ENCODE measurements around the gene PTGDR2.

Gene PTGDR2

DNA sequence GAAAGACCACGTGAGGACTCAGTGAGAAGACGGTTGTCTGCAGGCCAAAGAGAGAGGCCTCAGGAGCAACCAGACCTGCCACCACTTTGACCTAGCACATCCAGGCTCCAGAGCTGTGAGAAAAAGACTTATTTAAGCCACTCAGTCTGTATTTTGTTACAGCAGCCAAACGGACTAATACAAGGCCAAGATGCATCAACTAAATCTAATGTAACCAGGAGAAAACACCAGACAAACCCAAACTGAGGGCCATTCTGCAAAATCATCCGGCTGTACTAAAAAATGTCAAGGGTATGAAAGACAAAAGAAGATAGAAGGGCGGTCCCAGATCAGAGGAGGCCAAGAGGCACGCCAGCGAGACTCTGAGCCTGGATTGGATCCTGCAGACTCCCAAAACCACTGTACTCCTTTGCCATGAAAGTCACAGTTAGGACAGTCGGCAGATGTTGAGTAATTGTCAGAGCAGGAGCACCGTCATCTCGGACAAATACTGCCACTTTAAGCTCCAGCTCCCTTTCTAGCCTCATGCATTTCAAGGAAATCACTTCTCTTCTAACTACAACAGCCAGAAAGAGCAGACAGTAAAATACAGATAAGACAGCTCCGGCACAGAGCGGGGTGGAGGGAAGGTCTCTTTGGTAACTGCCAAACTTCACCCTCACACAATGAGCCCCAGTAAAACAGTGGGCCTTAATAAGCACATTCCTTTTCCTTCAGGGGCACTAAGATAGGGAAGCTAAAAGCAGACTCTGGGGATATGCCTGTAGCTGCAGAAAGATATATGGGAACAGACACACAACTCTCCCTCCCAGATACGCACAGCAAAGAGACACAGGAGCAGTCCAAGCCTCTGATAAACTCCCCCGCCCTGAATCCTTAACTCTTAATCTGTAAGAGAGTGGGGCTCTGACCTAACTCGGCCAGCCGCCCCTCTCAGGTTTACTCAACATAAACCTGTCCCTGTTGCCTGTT, 8.1 kb upstream of the PTGDR2 start:
- Histone ChIP-seq H3K36me3 (no peaks in the 10 kb centered on the region), H3K4me3 (ENCODE audit: low read depth, low read length) (no peak overlapping the region), H3K27me3 (no peaks in the 10 kb centered on the region), H3K4me1 (no peaks in the 10 kb centered on the region), H3K9me3 (no peaks in the 10 kb centered on the region)
- TF ChIP-seq, protein P1, sequence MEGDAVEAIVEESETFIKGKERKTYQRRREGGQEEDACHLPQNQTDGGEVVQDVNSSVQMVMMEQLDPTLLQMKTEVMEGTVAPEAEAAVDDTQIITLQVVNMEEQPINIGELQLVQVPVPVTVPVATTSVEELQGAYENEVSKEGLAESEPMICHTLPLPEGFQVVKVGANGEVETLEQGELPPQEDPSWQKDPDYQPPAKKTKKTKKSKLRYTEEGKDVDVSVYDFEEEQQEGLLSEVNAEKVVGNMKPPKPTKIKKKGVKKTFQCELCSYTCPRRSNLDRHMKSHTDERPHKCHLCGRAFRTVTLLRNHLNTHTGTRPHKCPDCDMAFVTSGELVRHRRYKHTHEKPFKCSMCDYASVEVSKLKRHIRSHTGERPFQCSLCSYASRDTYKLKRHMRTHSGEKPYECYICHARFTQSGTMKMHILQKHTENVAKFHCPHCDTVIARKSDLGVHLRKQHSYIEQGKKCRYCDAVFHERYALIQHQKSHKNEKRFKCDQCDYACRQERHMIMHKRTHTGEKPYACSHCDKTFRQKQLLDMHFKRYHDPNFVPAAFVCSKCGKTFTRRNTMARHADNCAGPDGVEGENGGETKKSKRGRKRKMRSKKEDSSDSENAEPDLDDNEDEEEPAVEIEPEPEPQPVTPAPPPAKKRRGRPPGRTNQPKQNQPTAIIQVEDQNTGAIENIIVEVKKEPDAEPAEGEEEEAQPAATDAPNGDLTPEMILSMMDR (IDR thresholded peaks at IDR 0.05; ENCODE audit: low read depth, low read length) = no peak
- no peak for DNase-seq

DNA sequence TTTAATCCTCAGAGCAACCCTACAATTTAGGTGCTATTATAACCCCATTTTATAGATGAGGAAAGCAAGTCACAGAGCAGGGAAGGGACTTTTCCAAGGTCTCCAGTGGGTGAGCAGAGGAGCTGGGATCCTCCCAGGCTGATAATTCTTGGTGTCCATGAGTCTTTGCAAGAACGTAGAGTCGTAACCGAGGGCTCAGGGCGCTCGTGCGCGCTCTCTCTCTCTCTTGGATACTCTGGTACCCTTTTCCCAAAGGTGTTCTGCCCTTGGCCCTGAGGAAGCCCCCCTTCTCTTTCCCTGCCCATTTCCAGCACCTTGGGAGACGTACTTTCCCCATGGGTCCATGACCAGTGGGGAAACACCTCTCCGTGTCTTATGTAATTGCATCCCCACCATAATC, 6.4 kb upstream of the PTGDR2 start:
- TF ChIP-seq, protein P1 (IDR thresholded peaks at IDR 0.05; ENCODE audit: low read depth, low read length) = no peak

DNA sequence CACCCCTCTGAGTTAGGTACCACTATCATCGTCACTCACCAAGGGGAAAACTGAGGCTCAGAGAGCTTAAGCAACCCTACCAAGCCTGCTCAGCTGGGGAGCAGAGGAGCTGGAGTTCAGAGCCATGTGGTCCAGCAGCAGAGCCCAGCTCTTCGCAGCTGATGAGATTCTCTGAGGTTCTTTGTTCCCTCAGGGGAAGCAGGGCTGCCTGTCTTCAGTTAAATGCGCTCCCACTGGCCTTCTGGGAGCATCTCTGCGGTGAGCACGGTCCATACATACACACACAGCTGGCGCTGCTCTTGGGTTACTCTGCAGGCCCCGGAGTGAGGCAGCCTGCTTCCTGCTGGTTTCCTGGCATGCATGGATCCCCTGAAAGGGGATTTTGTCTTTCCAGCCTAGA, 5.2 kb upstream of the PTGDR2 start:
- no peaks in the 10 kb centered on the region for H3K9me3 ChIP-seq
- TF ChIP-seq, protein P1 (IDR thresholded peaks at IDR 0.05; ENCODE audit: low read depth, low read length) = no peak
- no peaks in the 10 kb centered on the region for H3K4me1 ChIP-seq
- H3K27me3 ChIP-seq = no peaks in the 10 kb centered on the region
- H3K4me3 ChIP-seq (ENCODE audit: low read depth, low read length) = no peak overlapping the region
- no peaks in the 10 kb centered on the region for H3K36me3 ChIP-seq
- DNase-seq = no peak

More for the DNA sequence above, 6.4 kb upstream of the PTGDR2 start:
- no peaks in the 10 kb centered on the region for H3K9me3 ChIP-seq
- no peak for DNase-seq
- no peak overlapping the region for H3K4me3 ChIP-seq (ENCODE audit: low read depth, low read length)
- no peaks in the 10 kb centered on the region for H3K4me1 ChIP-seq
- no peaks in the 10 kb centered on the region for H3K36me3 ChIP-seq
- H3K27me3 ChIP-seq = no peaks in the 10 kb centered on the region

DNA sequence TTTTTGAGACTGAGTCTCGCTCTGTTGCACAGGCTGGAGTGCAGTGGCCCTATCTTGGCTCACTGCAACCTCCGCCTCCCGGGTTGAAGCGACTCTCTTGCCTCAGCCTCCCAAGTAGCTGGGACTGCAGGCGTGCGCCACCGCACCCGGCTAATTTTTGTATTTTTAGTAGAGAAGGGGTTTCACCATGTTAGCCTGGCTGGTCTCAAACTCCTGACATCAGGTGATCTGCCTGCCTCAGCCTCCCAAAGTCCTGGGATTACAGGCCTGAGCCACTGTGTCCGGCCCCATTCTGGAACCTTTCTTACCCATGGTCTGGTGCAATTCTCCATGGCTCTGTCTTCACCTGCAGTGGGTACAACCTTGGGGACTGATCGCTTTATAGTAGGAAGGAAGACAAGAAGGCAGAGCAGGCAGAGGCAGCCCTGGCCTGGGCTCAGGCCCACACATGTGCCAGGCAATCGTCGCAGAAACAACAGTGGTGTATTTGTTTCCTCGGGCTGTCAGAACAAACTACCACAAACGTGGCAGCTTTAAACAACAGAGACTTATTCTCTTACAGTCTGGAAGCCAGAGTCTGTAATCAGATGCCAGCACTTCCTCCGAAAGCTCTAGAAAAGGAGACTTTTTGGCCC, 4.0 kb upstream of the PTGDR2 start:
- H3K4me1 ChIP-seq = no peaks in the 10 kb centered on the region
- H3K4me3 ChIP-seq (ENCODE audit: low read depth, low read length) = no peak overlapping the region
- DNase-seq = no peak

DNA sequence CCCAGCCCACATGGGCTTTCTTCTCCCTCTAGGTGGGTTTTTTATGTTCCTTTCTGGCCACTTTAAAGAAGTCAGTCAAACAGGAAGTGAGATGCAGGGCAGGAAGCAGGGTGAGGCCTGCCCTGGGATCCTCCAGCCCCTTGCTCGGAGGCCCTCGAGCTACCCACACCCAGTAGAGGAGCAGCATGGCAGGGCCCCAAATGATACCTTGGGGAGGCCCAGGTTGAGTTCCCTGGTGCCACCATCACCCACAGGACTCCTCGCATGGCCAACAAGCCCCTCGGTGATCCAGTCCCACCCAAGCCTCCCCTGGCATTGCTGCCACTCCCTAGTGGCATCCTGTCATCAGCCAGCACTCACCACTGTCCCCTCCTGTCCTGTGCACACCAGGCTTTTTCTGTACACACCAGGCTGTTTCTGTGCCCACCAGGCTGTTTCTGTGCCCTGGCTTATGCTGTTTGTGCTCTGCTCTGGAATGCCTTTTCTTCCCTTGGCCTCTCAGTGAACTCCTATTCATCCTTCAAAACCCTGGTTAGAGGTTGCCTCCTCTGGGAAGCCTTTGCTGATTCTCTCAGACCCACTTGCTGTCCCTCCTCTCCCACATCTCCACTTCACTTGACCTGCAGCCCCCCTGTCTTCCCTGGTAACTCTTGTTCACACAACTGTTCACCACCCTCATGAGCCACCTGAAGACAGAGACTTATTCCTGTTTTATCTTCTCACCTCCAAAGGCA, 3.1 kb upstream of the PTGDR2 start:
- Histone ChIP-seq H3K9me3 (no peaks in the 10 kb centered on the region), H3K4me3 (ENCODE audit: low read depth, low read length) (no peak overlapping the region), H3K4me1 (no peaks in the 10 kb centered on the region), H3K27me3 (no peaks in the 10 kb centered on the region), H3K36me3 (no peaks in the 10 kb centered on the region)
- TF ChIP-seq, protein P1 (IDR thresholded peaks at IDR 0.05; ENCODE audit: low read depth, low read length) = no peak
- no peak for DNase-seq

More for the DNA sequence above, 4.0 kb upstream of the PTGDR2 start:
- H3K9me3 ChIP-seq = no peaks in the 10 kb centered on the region
- TF ChIP-seq, protein P1 (IDR thresholded peaks at IDR 0.05; ENCODE audit: low read depth, low read length) = no peak
- H3K36me3 ChIP-seq = no peaks in the 10 kb centered on the region
- no peaks in the 10 kb centered on the region for H3K27me3 ChIP-seq
